Loucy (cell line): ENCODE results near the gene RAP1GDS1.

ENCODE experiments used
- H2AFZ ChIP-seq: fragments of 200-600 bp; sonication (generic); 2 replicates; pipeline ENCODE4 v1.6.0; 2016; ENCODE audit warnings: antibody characterized with exemption, mild to moderate bottlenecking, low read length, moderate library complexity
- H3F3A ChIP-seq: fragments of 200-600 bp; 2 replicates; pipeline ENCODE4 v1.6.0; 2016; ENCODE audit warnings: antibody characterized with exemption, low read depth, mild to moderate bottlenecking
- H3K27me3 ChIP-seq: fragments of 200-600 bp; sonication (generic); 2 replicates; pipeline ENCODE4 v1.6.1; 2014; ENCODE audit warnings: low read length, mild to moderate bottlenecking; ENCODE audit not compliant: insufficient read depth, poor library complexity, severe bottlenecking
- H3K36me3 ChIP-seq: fragments of 200-600 bp; sonication (generic); 2 replicates; pipeline ENCODE4 v1.6.1; 2016; ENCODE audit warnings: low read length; ENCODE audit not compliant: insufficient read depth
- H3K4me1 ChIP-seq: fragments of 200-600 bp; sonication (generic); 2 replicates; pipeline ENCODE4 v1.5.1; 2014; ENCODE audit warnings: low read length, mild to moderate bottlenecking; ENCODE audit not compliant: insufficient read depth, poor library complexity, severe bottlenecking
- H3K4me2 ChIP-seq: fragments of 200-600 bp; sonication (generic); 2 replicates; pipeline ENCODE4 v1.6.0; 2014; ENCODE audit warnings: antibody characterized with exemption, low read length, low read depth, mild to moderate bottlenecking; ENCODE audit not compliant: poor library complexity, severe bottlenecking
- H3K4me3 ChIP-seq: fragments of 200-600 bp; sonication (generic); 2 replicates; pipeline ENCODE4 v1.5.1; 2014; ENCODE audit warnings: low read length, mild to moderate bottlenecking, mixed read lengths; ENCODE audit not compliant: poor library complexity, severe bottlenecking
- H3K79me2 ChIP-seq: fragments of 200-600 bp; sonication (generic); 2 replicates; pipeline ENCODE4 v1.6.1; 2014; ENCODE audit warnings: low read length; ENCODE audit not compliant: insufficient read depth
- H3K9ac ChIP-seq: fragments of 200-600 bp; sonication (generic); 2 replicates; pipeline ENCODE4 v1.6.0; 2014; ENCODE audit warnings: mild to moderate bottlenecking, low read depth, low read length, moderate library complexity; ENCODE audit not compliant: poor library complexity, severe bottlenecking
- H3K9me2 ChIP-seq: fragments of 200-600 bp; sonication (generic); replicated peaks from 2 replicates; pipeline ENCODE4 v1.6.1; 2016; ENCODE audit warnings: low read depth, low read length, mixed read lengths
- H3K9me3 ChIP-seq: fragments of 200-600 bp; sonication (generic); 2 replicates; pipeline ENCODE4 v1.6.1; 2014; ENCODE audit warnings: mild to moderate bottlenecking, antibody characterized with exemption, low read length, low read depth; ENCODE audit not compliant: insufficient read depth
- H4K20me1 ChIP-seq: fragments of 200-600 bp; sonication (generic); 2 replicates; pipeline ENCODE4 v1.6.0; 2014; ENCODE audit warnings: antibody characterized with exemption, low read length, mild to moderate bottlenecking; ENCODE audit not compliant: insufficient read depth, poor library complexity, severe bottlenecking
- CTCF ChIP-seq: fragments of 200-600 bp; sonication (generic); conservative IDR thresholded peaks from 2 replicates; pipeline ENCODE4 v1.5.1; 2014; ENCODE audit warnings: mild to moderate bottlenecking, antibody characterized with exemption, low read length
- EZH2phosphoT487 ChIP-seq: fragments of 200-600 bp; IDR thresholded peaks from 2 replicates; pipeline ENCODE4 v1.6.1; 2018; ENCODE audit warnings: antibody characterized with exemption, mild to moderate bottlenecking, moderate library complexity, borderline replicate concordance

Gene RAP1GDS1

DNA sequence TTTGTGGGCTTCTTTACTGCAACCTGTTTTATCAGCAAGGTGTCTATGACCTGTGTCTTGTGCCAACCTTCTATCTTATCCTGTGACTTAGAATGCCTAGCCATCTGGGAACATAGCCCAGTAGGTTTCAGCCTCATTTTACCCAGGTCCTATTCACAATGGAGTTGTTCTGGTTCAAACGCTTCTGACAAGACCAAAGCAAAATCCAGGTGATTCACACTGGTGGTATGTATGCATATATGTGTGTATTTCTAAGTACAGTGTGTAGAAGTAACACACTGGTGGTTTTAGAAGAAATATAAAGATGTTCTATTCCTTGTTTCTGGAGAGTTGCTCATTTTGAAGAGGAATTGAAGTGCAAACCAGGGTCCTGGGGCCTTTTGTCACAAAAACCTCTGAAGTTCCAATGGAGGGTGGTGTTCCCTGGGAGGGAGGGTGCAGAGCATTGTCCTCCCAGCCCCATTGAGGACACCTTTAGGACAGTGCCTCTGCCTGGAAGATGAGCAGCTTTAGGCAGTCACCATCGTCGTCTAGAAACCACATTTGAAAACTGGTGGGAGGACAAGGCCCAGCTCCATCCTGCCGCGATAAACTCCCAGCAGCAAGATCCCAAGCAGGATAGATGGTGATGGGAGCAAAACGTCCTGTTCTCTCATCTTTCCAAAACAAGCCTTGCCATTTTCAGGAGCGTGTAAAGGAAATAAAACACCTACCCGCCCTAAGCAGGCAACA, 205.8 kb downstream of the RAP1GDS1 start:
- Histone ChIP-seq H3K9ac (no peak overlapping the region), H3K27me3 (no peaks in the 10 kb centered on the region), H3F3A (no peaks in the 10 kb centered on the region), H3K4me2 (no peak overlapping the region), H3K9me3 (peaks cover 4% of the 10 kb centered on the region; the same call in 1 of the 2 replicates), H3K4me3 (no peak overlapping the region), H3K36me3 (peaks cover 8% of the 10 kb centered on the region; the same call in 1 of the 2 replicates), H3K79me2 (no peaks in the 10 kb centered on the region), H2AFZ (no peak overlapping the region), H4K20me1 (no peaks in the 10 kb centered on the region), H3K9me2 (no peaks in the 10 kb centered on the region), H3K4me1 (peaks cover 9% of the 10 kb centered on the region)
- TF ChIP-seq CTCF: no peak
- no peak for TF ChIP-seq EZH2phosphoT487

DNA sequence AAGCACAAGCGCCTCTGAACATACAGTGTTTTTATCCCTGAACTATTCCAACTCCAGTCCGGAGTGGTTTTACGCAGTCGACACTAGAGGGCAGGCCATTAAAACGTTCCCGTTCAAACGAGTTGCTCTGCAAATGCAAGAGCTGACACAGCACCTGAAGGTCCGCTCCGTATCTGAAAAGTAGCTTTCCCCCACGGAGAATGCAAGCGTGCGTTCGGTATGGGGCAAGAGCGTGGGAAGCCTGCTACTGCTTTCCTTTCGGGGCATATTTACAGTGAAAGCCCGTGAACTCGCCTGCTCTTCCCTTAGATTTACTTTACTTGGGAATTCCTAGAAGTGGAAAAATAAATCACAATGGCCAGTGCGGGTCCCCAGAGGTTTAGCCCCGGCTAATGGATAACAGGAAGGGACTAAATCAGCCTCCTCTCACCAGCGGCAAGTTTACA, 206.5 kb downstream of the RAP1GDS1 start:
- no peak overlapping the region for H3K4me2 ChIP-seq
- no peaks in the 10 kb centered on the region for H4K20me1 ChIP-seq
- no peak overlapping the region for H2AFZ ChIP-seq
- TF ChIP-seq CTCF (peak; percentile 69), EZH2phosphoT487 (no peak)
- no peaks in the 10 kb centered on the region for H3K79me2 ChIP-seq
- no peaks in the 10 kb centered on the region for H3K9me3 ChIP-seq
- H3F3A ChIP-seq: no peaks in the 10 kb centered on the region
- no peaks in the 10 kb centered on the region for H3K9me2 ChIP-seq
- H3K36me3 ChIP-seq: peaks cover 12% of the 10 kb centered on the region; the same call in 1 of the 2 replicates
- no peaks in the 10 kb centered on the region for H3K27me3 ChIP-seq
- no peak overlapping the region for H3K4me3 ChIP-seq
- no peak overlapping the region for H3K9ac ChIP-seq
- peaks cover 9% of the 10 kb centered on the region for H3K4me1 ChIP-seq

DNA sequence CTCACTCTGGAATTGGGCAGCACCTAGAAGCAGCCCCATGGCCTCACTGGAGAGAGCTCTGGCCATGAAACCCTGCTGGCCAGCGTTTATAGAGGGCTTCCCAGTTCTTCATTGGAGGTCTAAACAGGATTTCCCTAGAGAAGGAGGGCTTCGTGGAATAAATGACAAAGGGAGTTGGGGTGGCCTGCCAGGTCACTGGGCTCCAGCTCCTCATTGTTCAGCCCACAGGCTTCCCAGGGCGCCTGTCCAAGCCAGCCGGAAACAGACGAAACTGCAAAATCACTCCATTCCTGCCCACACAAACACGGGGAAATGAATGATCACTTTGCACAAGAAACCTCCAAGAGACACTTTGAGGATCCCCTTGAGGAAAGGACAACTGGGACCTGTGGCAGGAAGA, 207.5 kb downstream of the RAP1GDS1 start:
- TF ChIP-seq EZH2phosphoT487: no peak
- no peak for TF ChIP-seq CTCF
- Histone ChIP-seq H3K4me3 (no peak overlapping the region), H3K79me2 (no peaks in the 10 kb centered on the region), H3K4me2 (no peak overlapping the region), H4K20me1 (no peaks in the 10 kb centered on the region), H3K9me2 (no peaks in the 10 kb centered on the region), H3K36me3 (peaks cover 12% of the 10 kb centered on the region; the same call in 1 of the 2 replicates), H2AFZ (no peak overlapping the region), H3K9me3 (no peaks in the 10 kb centered on the region), H3K4me1 (peaks cover 9% of the 10 kb centered on the region), H3F3A (no peaks in the 10 kb centered on the region), H3K27me3 (no peaks in the 10 kb centered on the region), H3K9ac (no peak overlapping the region)
